AG10803 (cell line): ENCODE results near the gene FKBP5.

Experiments used
- DNase-seq: peaks from one replicate; pipeline ENCODE4 v3.0.0; 2010; ENCODE audit warnings: low read depth
- H3K4me3 ChIP-seq: 2 replicates; pipeline ENCODE4 v1.5.1; 2011; ENCODE audit warnings: mild to moderate bottlenecking, low read length, control low read depth
- CTCF ChIP-seq: conservative IDR thresholded peaks from 2 replicates; pipeline ENCODE4 v1.5.1; 2011; ENCODE audit warnings: mild to moderate bottlenecking, low read length, control low read depth, inconsistent platforms

FKBP5 gene

GRCh38 chr6:35727231-35727934 is 38.7 kb upstream of the FKBP5 start:
- peak overlapping the region; percentile 67 for H3K4me3 ChIP-seq
- DNase-seq = peak; percentile 51
- TF ChIP-seq CTCF = no peak

- no peak for DNase-seq
- H3K4me3 ChIP-seq = no peak overlapping the region
- no peak for TF ChIP-seq CTCF
These were observed 37.2 kb upstream of the FKBP5 start for GRCh38 chr6:35725721-35726438.

- DNase-seq = no peak
- TF ChIP-seq CTCF = no peak
- H3K4me3 ChIP-seq = no peak overlapping the region
These were observed 36.5 kb upstream of the FKBP5 start for GRCh38 chr6:35725081-35725708.

GRCh38 chr6:35724471-35724870 is 35.8 kb upstream of the FKBP5 start:
- DNase-seq = no peak
- no peak for TF ChIP-seq CTCF
- no peak overlapping the region for H3K4me3 ChIP-seq

- no peak for TF ChIP-seq CTCF
- DNase-seq = no peak
- H3K4me3 ChIP-seq = no peak overlapping the region
These were observed 35.3 kb upstream of the FKBP5 start for GRCh38 chr6:35724059-35724458.

GRCh38 chr6:35723587-35723986 is 34.9 kb upstream of the FKBP5 start:
- no peak overlapping the region for H3K4me3 ChIP-seq
- no peak for TF ChIP-seq CTCF
- no peak for DNase-seq
